H1 (cell line): ENCODE measurements around the gene IGFBP6. TPM values are rescaled to one million over a fixed set of nuclear protein-coding genes. Genes with fewer than 3 reads are reported as not detected.

Experiments
- ASH2L ChIP-seq: fragments of 200-600, 300-600 bp; sonication (generic); IDR thresholded peaks from one replicate; pipeline ENCODE4 v1.7.1; 2017; ENCODE audit warnings: low read length
- BCL11A ChIP-seq, 2 experiments: IDR thresholded peaks; one replicate each; pipeline ENCODE4 v1.6.1; 2011; ENCODE audit warnings: low read depth in 2 of 2, low read length in 2 of 2, mild to moderate bottlenecking in 2 of 2
- CHD1 ChIP-seq: IDR thresholded peaks from 2 replicates; pipeline ENCODE4 v1.6.1; 2012; ENCODE audit warnings: low read depth, low read length, improper control_type of control experiment
- EGR1 ChIP-seq: IDR thresholded peaks from 2 replicates; pipeline ENCODE4 v1.6.1; 2011; ENCODE audit warnings: low read depth, low read length, borderline replicate concordance
- JUN ChIP-seq: IDR thresholded peaks from 2 replicates; pipeline ENCODE4 v1.6.1; 2011; ENCODE audit warnings: low read depth, mild to moderate bottlenecking, improper control_type of control experiment, low read length
- KDM4A ChIP-seq: IDR thresholded peaks from one replicate; pipeline ENCODE4 v1.7.1; 2012; ENCODE audit warnings: low read depth, mild to moderate bottlenecking, moderate library complexity, low read length, inconsistent platforms; ENCODE audit not compliant: severe bottlenecking
- NANOG ChIP-seq: IDR thresholded peaks from 2 replicates; pipeline ENCODE4 v1.6.1; 2011; ENCODE audit warnings: low read length, low read depth, mild to moderate bottlenecking, inconsistent platforms; ENCODE audit not compliant: insufficient read depth, poor library complexity, severe bottlenecking
- POLR2A ChIP-seq, 2 experiments: IDR thresholded peaks; 1 replicate in 1 of 2; 2 replicates in 1 of 2; pipeline ENCODE4 v1.6.1; 2011; ENCODE audit warnings: low read depth in 2 of 2, low read length in 2 of 2, mild to moderate bottlenecking in 2 of 2; ENCODE audit errors: control extremely low read depth in 1 of 2
- SIN3A ChIP-seq, 2 experiments: IDR thresholded peaks in 1 of 2; conservative IDR thresholded peaks in 1 of 2; 2 replicates each; pipeline ENCODE4 v1.6.1; 2011 to 2012; ENCODE audit warnings: low read length in 2 of 2, improper control_type of control experiment in 1 of 2, low read depth in 1 of 2, mild to moderate bottlenecking in 1 of 2
- SIRT6 ChIP-seq: IDR thresholded peaks from one replicate; pipeline ENCODE4 v1.7.1; 2012; ENCODE audit warnings: low read length, inconsistent platforms
- YY1 ChIP-seq: IDR thresholded peaks from 2 replicates; pipeline ENCODE4 v1.6.1; 2011; ENCODE audit warnings: low read depth, mild to moderate bottlenecking, low read length
- polyA plus RNA-seq, 7 experiments: library from polyadenylated mRNA; depleted of rRNA in 3 of 7; stranded (reverse) in 5 of 7; unstranded in 2 of 7; fragments of >200 nt in 5 of 7; fragments of 200-250 nt in 2 of 7; gene quantifications; 1 replicate in 5 of 7; 2 replicates in 1 of 7; 4 replicates in 1 of 7; pipeline versions ENCODE4 v1.2.1 to v1.2.3, GENCODE V29; 2011 to 2013; ENCODE audit warnings: missing spikeins in 2 of 7, mixed read lengths in 2 of 7
- total RNA-seq: library from RNA; stranded (reverse); fragmentation: NEBNext Ultra II Directional; extraction: Animal tissue kit (Norgen Biotek cat#: 25700); gene quantifications from 2 replicates; pipeline ENCODE4 v1.2.1, GENCODE V29; 2021

IGFBP6 gene
- total and polyA plus RNA-seq, 2 of the 8 experiments (the other 6 are each of a cell fraction or from before 2014, with no cell fraction given), result 13.7 to 14.7 TPM

GRCh38 chr12:53049571-53050318 is 47.7 kb upstream of the IGFBP6 start, which contains the start of gene TNS2 (continued):
- no peak for TF ChIP-seq YY1
- no peak for TF ChIP-seq KDM4A
- TF ChIP-seq NANOG, result no peak
- TF ChIP-seq SIRT6, result no peak
- no peak for TF ChIP-seq BCL11A (IDR thresholded peaks at IDR 0.05; ENCODE audit: low read depth in 2 of 2, low read length in 2 of 2)
- TF ChIP-seq CHD1, result no peak
- no peak for TF ChIP-seq JUN
- TF ChIP-seq ASH2L, result peak; percentile 33
- no peak; a peak in 1 of 4 replicates for TF ChIP-seq SIN3A (conservative IDR thresholded peaks at IDR 0.05 in 1 of 2, IDR thresholded peaks at IDR 0.05 in 1 of 2; ENCODE audit: low read depth in 1 of 2, low read length in 2 of 2)
- TF ChIP-seq EGR1, result peak; percentile 58; the same call in 1 of the 2 replicates
- no peak for TF ChIP-seq POLR2A (IDR thresholded peaks at IDR 0.05; ENCODE audit: control extremely low read depth in 1 of 2, low read depth in 2 of 2, low read length in 2 of 2)
- TF ChIP-seq, all 59 proteins: peak for 3
